Measurements from ENCODE around the gene CHAD.

CHAD gene, protein sequence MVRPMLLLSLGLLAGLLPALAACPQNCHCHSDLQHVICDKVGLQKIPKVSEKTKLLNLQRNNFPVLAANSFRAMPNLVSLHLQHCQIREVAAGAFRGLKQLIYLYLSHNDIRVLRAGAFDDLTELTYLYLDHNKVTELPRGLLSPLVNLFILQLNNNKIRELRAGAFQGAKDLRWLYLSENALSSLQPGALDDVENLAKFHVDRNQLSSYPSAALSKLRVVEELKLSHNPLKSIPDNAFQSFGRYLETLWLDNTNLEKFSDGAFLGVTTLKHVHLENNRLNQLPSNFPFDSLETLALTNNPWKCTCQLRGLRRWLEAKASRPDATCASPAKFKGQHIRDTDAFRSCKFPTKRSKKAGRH

DNA sequence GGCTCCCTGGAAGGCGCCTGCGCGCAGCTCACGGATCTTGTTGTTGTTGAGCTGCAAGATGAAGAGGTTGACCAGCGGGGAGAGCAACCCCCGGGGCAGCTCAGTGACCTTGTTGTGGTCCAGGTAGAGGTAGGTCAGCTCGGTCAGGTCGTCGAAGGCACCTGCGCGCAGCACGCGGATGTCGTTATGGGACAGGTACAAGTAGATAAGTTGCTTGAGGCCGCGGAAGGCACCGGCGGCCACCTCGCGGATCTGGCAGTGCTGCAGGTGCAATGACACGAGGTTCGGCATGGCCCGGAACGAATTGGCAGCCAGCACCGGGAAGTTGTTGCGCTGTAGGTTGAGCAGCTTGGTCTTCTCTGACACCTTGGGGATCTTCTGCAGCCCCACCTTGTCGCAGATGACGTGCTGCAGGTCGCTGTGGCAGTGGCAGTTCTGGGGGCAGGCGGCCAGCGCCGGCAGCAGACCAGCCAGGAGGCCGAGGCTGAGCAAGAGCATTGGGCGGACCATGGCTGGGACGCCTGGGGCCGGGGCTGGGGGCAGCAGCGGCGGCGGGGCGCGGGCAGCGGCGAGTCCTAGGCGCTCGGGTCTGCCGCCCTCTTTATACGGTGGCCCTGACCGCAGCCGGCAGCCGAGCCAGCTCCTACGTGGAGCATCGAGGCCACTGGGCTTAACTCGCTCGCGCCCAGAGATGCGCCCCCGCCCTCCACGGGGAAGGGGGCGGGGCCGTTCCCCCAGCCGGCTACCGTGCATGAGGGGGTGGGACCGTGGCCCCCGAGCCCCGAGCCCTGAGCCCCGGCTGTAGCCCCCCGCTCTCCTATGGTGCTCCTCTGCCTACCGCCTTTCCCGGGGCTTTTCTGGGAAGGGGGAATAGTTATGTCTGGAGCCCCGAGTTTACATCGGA, at the start of gene CHAD:
TSS of gene CHAD (minus strand) at position 577 of the 904 bp plus-strand sequence. CDS start at position 510, 67 bp downstream.
- peak in 1 of 56 donors; percentile 13 for DNase-seq

DNA sequence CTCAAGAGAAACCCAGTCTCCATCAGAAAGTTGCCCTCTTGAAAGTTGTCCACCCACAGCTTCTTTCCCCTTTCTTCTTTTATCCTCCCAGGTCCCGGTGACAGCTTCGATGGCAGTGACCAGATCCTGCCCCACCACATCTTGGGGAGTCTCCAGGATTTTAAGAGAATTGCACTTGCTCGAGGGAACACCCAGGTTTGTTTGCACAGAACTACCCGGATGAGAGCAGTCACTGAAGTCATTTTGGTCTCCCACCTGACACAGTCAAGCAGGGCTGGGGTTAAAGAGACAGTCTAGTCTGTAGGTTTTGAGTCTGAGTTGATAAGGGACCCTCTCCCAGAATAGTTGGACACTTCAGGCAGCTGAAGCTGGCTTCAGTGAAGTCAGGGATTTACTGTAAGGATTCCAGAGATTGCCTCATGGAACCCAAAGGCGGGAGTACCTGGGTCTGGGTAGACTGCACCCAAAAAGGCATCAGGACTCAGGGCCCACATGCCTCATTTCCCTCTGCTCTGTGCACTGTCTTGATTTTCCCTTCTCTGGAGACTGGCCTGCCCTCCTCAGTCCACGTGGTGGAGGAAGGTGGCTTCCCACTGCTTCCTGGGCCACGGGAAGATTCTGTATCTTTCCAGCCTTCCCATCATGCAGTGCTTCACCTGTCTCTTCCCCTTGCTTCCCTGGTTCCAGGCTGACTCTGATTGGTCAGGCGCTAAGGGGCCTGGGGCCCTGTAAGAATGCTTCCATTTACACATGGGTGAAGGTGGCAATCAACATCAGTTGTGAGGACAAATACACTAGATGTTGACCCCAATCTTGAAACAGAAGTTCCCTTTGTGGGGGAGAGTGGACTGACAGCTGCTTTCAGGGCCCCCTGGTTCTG, 49.1 kb upstream of the CHAD start:
- no peak for DNase-seq

DNA sequence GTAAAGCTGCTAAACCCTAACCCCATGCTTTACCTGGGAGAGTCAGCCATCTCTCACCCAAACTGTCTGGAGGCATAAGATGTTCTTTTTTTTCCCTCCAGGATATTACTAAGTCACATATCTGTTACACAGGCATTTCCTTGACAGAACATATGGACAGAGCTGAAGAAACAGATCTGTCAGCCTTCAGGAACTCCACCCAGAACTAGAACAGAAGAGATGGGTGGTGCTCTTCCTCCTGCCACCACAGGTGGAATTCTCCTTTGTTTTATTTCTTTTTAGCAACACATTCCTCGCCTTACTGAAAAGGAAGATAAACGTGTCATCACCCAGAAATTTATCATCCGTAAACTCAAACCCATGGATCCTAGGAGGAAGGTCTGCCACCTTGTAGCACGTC, 48.3 kb upstream of the CHAD start:
- no peak for DNase-seq

DNA sequence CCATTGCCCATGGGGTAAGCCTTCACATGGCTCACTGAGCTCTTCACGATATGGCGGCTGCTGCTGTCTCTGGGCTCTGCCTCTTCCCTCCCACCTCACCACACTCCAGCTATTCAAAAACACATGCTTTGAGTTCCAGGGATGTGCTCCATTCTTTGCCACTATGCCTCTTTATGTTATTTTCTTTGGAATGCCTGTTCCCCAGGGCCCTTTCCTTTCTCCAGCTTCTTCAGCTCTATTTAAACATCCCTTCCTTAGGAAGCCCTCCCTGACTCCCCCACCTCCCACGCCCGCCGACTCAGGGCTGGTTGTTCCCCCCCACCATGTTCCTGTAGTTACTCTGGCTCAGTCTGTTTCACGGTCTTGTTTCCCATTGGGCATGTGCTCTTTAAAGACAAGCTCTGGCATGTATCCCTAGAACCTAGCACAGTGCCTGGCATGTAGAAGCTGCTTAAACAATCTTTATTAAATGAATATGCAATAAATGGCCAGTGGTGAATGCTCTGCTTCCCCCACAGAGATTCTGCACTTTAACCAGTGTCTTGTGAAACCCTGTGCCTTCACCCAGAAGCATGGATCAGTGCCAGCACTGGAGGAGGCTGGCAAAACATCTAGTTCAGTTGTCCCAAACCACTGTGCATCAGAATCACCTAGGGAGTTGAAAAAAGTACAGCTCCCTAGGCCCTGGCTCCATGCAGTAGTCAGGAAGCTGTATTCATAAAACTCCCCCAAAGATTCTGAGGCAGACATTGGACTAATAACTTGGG, 46.4 kb upstream of the CHAD start:
- no peak for DNase-seq

DNA sequence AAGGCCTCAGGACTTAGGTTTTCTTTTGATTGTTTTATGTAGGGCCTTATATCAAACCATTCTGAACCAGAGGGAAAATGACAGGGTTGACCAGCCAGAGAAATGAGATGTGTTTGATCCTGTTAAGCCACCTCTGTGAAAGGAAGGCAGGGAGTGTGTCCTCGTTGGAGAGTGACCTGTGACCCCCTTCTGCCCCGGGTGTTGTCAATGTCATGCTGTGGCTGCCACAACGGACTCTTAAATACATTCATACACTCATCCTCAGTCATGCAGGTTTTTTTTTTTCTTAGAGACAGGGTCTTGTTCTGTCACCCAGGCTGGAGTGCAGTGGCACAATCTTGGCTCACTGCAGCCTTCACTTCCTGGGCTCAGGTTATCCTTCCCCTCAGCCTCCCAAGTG, 45.7 kb upstream of the CHAD start:
- DNase-seq: no peak

DNA sequence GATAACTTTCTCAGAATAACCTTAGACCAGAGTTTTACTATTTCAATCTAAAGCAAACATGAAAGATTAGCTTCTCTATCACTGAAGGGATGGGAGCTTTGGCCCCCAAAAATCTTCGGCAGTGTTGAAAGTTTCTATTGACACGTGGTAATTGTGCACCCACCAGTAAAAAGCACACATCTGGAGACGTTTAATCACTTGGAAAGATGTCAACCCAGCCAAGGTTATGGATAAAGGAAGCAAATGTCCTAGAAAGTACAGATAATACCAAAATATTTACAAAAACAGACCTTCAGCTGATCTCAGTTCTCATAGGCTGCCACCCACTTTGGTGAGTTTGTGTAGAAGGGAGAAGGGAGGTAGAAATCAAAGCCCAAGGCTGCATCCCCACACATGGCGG, 44.8 kb upstream of the CHAD start:
- DNase-seq: no peak

DNA sequence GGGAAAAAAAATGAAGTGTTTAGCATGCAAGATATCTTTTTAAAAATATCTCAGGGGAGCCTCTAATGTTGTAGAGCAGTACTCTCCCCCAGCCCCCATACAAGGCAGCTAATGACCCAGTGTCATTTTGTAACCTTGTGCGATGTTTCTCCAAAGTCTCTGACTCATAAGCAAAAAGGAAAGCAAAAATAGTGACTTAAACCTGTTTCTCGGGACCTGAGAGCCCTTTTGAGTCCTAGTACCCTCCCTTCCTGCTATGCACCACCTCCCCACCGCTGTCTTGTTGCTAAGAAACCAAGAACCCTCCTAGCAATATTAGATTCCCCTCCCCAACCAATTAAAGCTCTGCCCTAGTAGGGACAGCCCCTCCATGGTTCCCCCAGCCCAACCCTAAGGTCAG, 42.4 kb upstream of the CHAD start:
- no peak for DNase-seq

DNA sequence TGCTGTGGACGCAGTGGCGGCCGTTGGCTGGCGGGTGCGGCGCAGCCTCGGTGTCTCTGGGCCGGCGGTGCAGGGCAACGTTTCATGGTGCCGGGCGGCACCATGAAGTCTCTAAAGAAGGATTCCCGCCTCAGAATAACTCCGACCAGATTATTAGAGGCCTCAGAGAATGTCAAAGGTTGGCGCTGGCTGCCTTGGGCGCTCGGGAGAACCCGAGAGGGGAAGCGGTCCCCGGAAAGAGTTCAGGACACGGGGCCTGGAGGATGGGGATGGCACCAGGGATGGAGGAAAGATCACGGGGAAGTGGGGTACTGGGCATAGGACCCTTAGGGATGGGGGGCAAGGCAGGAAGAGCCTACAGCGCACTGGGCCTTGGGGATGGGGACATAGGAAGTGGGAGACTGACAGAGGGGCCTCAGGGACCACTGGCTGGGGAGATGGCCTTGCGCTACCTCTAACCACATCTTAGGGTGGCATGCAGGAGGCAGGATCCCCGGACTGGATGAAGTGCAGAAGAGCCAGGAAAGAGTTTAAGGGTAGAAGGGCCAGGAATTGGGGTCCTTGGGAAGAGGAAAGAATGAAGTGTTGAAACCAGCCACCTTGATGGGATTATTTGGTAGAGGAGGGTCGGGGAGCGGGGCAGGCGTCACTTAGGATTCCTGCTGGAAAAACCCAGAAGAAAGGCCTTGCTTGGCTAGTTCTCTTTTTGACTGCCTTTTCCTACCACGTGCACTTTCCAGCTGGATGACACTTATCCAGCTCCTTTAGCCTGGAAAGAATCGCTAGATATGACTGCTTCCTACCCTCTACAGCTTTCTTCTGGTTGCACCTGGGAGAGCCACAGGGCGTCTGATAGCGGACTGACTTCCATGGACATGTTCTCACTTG, 40.1 kb upstream of the CHAD start:
- DNase-seq: peak in 6 of 56 donors; percentile 15 to 58 (median 27)

DNA sequence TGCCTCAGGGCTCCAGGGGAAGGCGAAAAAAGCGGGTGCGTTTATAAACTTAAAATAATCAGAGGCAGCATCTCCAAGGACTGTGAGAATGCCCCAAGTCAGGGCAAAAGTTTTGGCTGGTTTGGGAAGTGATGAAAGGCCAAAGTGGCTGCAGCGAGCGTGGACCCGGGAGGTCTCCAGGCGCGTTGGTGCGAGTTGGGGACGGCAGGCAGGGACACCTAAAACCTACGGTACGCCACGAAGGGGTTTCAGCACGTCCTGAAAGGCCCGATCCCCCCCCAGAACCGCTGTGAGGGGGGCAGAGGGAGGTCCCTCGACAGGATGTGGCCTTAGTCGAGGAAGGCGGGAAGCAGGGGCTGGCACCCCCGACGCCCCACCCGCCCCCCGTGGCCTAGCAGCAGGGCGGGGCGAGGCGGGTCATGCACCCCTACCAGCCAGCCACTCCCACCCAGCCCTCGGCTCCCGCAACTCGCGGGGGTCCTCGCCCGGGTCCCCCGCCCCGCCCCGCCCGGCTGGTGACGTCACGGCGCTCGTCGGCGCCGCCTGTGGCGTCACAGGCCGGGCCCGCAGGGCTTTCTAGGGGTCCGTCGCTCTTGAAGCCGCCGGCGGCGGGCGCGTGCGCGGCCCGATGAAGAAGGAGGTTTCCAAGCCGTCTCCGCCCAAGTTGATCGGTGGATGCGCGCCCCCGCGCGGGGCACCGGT, 39.3 kb upstream of the CHAD start, which contains the start of gene MYCBPAP:
TSS of gene MYCBPAP (plus strand) at position 569 of the 702 bp plus-strand sequence. CDS start 236 bp downstream, outside the sequence.
- DNase-seq: peak in 50 of 56 donors; percentile 29 to 87 (median 62)

DNA sequence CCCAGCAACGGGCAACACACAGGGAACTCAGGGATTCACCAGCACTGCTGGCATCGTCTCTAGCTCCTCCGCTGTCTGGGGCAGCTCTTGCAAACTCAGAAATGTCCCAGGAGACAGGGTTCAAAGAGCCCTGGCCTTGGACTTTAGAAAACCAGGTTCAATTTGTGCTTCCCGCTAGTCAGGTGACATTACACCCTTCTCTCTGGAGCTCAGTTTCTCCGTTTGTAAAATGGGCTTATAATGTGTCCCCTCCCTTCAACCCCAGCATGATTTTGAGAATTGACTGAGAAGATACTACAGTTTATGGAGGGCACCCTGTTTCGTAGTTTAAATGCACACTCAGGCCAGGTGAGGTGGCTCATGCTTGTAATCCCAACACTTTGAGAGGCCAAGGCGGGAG, 37.6 kb upstream of the CHAD start:
- DNase-seq: no peak

DNA sequence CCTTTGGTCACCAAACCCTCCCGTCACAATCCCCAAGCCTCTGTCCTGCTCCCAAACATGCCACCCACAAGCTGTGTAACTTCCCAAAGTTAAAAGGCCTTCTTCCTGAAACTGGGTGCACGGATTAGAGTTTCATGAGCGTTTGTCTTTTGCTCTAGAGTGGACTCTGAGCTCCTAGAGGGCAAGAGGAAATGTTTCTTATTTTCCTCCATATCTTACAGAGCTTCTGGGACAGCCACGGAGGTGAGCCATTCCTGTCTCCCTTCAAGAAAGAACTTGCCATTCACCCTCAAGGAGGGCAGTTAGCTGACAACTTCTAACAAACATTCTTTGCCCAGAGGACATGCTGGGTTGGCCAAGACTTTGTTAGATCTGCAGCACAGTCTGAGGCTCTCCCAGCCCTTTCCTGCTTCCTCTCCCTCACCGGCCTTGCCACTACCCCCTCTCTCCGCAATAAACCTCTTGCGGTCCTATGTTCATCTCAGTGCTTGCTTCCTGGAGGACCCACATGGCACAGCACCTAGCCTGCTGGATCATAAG, 37.0 kb upstream of the CHAD start:
- no peak for DNase-seq

DNA sequence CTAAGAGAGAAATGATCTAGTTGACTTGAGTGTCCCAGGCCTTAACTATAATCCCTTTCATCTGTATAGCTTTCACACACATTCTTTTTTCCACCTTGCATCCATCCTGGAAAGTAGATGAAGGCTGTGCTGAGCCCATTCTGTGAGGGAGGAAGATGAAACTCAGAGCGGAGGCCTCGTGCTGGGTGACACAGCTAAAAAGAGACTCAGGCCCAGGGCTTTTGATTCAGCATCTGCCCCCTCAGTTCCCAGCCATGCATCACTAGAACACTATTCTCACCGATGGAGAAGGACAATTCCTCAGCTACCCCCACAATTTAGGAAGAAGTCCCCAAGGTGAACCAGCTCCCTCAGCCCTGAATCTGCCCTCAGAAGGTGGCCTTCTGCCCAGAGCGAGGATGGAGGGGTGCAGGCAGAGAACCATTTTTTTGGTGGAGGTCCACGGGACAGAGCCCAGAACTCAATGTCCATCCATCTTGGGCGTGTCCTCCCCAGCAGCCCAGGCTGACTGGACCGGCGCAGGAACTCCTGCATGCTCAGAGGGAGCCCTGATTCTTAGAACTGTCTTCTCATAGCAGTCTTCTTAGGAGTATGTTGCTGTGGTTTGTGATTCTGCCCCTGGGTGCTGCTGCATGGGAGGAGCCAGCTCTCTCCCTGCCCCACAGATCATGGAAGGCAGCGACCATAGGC, 33.8 kb upstream of the CHAD start:
- DNase-seq: no peak

DNA sequence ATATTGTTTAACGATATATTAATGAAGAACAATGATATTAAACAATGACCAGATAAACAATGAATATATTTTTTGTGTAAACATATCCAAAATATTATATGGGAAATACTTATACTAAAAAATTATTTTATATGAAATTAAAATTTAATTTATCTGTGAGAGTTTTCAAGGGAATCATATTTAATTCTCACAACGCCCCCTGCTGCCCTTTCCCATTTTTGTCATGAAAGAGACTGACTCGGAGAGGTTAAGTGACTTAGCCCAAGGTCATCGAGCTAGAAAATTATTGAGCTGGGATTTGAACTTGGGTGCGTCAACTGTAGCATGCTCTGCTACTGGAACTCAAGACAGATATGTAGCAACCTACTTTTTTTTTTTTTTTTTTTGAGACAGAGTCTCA, 32.4 kb upstream of the CHAD start:
- DNase-seq: peak in 1 of 56 donors; percentile 9

DNA sequence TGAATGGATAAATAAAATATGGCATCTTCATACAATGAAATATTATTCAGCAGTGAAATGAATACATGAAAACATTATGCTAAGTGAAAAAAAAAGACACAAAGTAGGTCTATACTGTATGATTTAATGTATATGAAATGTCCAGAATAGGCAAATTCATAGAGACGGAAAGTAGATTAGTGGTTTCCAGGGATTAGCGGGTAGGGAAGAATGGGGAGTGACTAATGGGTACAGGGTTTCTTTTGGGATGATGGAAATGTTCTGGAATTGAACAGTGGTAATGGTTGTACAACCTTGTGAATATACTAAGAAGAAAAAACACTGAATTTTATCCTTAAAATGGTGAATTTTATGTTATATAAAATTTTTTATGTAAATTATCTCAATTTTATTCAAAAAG, 31.0 kb upstream of the CHAD start:
- DNase-seq: no peak

DNA sequence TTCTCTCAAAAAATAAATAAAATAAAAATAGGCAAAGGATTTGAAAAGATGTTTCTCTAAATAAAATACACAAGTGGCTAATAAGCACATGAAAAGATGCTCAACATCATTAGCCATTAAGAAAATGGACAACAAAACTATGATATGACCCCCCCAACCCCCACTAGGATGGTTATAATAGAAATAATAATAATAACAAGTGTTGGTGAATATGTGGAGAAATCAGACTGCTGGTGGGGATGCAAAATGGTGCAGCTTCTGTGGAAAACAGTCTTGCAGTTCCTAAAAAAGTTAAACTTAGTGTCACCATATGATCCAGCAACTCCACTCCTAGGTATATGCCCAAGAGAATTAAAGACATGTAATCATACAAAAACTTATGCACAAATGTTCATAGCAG, 30.6 kb upstream of the CHAD start:
- no peak for DNase-seq

DNA sequence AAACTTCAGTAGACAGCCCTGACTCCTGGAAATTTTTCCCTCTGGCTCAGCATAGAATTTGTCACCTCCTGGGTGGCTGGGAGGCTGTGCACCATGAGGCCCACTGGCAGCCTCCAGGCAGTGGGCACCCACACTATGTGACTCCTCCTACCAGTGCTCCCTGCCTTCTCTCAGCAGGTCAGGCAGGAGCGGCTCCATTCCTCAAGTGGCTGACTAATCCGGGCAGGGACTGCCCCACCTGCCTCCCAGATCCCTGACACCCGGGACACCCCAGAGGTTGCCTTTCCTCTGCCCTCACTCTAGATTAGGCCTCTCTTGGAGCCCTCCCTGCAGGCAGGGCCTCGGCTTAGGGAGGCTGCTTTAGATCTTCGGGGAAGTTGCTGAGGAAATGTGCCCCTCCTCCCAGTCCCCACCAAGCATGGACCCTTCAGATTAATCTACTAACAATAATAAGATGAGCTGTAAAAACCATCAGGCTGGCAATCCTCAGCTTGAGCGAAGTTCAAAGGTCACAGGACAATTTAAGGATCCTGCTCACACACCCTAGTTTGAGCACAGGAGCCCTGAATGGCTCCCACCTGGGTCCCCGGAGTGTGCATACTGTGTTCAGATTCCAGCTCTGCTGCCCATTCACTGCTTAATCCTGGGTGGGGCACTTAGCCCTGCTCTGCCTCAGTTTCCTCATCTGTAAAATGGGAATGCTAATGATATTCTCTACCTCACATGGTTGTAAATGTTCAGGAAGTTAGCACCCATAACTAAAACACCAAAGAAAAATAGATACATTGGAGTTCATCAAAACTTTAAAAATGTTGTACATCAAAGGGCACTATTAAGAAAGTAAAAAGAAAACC, 29.6 kb upstream of the CHAD start:
- DNase-seq: no peak

DNA sequence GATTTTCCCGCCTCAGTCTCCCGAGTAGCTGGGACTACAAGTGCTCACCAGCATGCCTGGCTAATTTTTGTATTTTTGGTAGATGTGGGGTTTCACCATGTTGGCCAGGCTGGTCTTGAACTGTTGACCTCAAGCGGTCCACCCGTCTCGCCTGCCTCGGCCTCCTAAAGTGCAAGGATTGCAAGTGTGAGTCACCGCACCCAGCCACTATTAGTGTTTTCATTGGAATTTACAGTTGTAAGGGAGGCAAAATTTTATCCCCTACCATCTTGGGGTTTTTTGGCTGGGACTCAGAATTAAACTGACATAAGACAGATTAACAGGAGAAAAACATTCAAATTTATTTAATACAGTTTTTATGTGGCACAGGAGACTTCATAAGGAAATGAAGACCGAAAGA, 27.2 kb upstream of the CHAD start:
- DNase-seq: no peak

Data from nucleus accumbens (tissue), 56 donors.